HepG2 (cell line): ENCODE data around the gene PRSS33. TPM values are rescaled to one million over a fixed set of nuclear protein-coding genes. Genes with fewer than 3 reads are reported as not detected.

Source experiments
- ARID5B ChIP-seq: IDR thresholded peaks from 2 replicates; pipeline ENCODE4 v1.4.0; 2020; ENCODE audit warnings: mild to moderate bottlenecking, missing genetic modification reagents
- DDIT3 ChIP-seq: sonication (generic); formaldehyde crosslinking; IDR thresholded peaks from 2 replicates; pipeline ENCODE4 v1.4.0; 2020; ENCODE audit warnings: mild to moderate bottlenecking, missing genetic modification reagents
- FOXO1 ChIP-seq: sonication (generic); formaldehyde crosslinking; IDR thresholded peaks from 2 replicates; pipeline ENCODE4 v1.4.0; 2020; ENCODE audit warnings: missing genetic modification reagents
- HMGXB4 ChIP-seq, 2 experiments: sonication (generic) in 1 of 2; formaldehyde crosslinking in 1 of 2; IDR thresholded peaks; 2 replicates each; pipeline versions ENCODE4 v1.4.0 to v1.6.1; 2018 to 2020; ENCODE audit warnings: missing genetic modification reagents in 2 of 2, borderline replicate concordance in 1 of 2, low read depth in 1 of 2, mild to moderate bottlenecking in 1 of 2, missing biosample characterization in 1 of 2
- KDM5B ChIP-seq: sonication (generic); formaldehyde crosslinking; IDR thresholded peaks from 2 replicates; pipeline ENCODE4 v1.4.0; 2020; ENCODE audit warnings: missing genetic modification reagents, mild to moderate bottlenecking, borderline replicate concordance
- MED1 ChIP-seq: sonication (generic); formaldehyde crosslinking; IDR thresholded peaks from 2 replicates; pipeline ENCODE4 v1.4.0; 2020; ENCODE audit warnings: missing genetic modification reagents
- NFATC3 ChIP-seq: sonication (generic); formaldehyde crosslinking; IDR thresholded peaks from 2 replicates; pipeline ENCODE4 v1.5.1; 2020; ENCODE audit warnings: mild to moderate bottlenecking, missing genetic modification reagents
- POLR2A ChIP-seq, 2 experiments: IDR thresholded peaks; 2 replicates each; pipeline ENCODE4 v1.6.1; 2011; ENCODE audit warnings: low read depth in 2 of 2, low read length in 2 of 2, mild to moderate bottlenecking in 1 of 2, moderate library complexity in 1 of 2; ENCODE audit not compliant: insufficient read depth in 1 of 2
- RARA ChIP-seq: IDR thresholded peaks from 2 replicates; pipeline ENCODE4 v1.6.1; 2016; ENCODE audit warnings: missing genetic modification reagents, missing compliant biosample characterization
- RBFOX2 ChIP-seq: fragments of 200-400 bp; formaldehyde crosslinking; IDR thresholded peaks from 2 replicates; pipeline ENCODE4 v1.6.1; 2017; ENCODE audit warnings: low read depth, mild to moderate bottlenecking, low read length
- SIN3A ChIP-seq: IDR thresholded peaks from 2 replicates; pipeline ENCODE4 v1.6.1; 2011; ENCODE audit warnings: low read depth, mild to moderate bottlenecking, control low read depth, low read length, borderline replicate concordance
- SOX6 ChIP-seq, 2 experiments: fragments of 450-650 bp in 1 of 2; sonication (generic) in 1 of 2; formaldehyde crosslinking in 1 of 2; IDR thresholded peaks; 2 replicates each; pipeline versions ENCODE4 v1.4.0 to v1.6.1; 2017 to 2020; ENCODE audit warnings: antibody characterized with exemption in 1 of 2, mild to moderate bottlenecking in 1 of 2, missing genetic modification reagents in 1 of 2
- TBL1XR1 ChIP-seq: fragments of 150-350 bp; IDR thresholded peaks from 2 replicates; pipeline ENCODE4 v1.6.1; 2014; ENCODE audit warnings: borderline replicate concordance, low read length; ENCODE audit not compliant: partially characterized antibody
- TP53 ChIP-seq: sonication (generic); formaldehyde crosslinking; conservative IDR thresholded peaks from 2 replicates; pipeline ENCODE4 v1.4.0; 2020; ENCODE audit warnings: missing genetic modification reagents
- ZBTB7B ChIP-seq: sonication (generic); formaldehyde crosslinking; IDR thresholded peaks from 2 replicates; pipeline ENCODE4 v1.4.0; 2020; ENCODE audit warnings: missing genetic modification reagents
- ZGPAT ChIP-seq: IDR thresholded peaks from 2 replicates; pipeline ENCODE4 v1.6.1; 2016; ENCODE audit warnings: mild to moderate bottlenecking
- ZNF292 ChIP-seq: sonication (generic); formaldehyde crosslinking; IDR thresholded peaks from 2 replicates; pipeline ENCODE4 v1.8.1; 2022; ENCODE audit warnings: mild to moderate bottlenecking, low read depth, missing genetic modification reagents, borderline replicate concordance
- ZNF333 ChIP-seq: sonication (generic); formaldehyde crosslinking; IDR thresholded peaks from 2 replicates; pipeline ENCODE4 v1.4.0; 2020; ENCODE audit warnings: mild to moderate bottlenecking, missing genetic modification reagents, borderline replicate concordance
- ZNF543 ChIP-seq: sonication (generic); formaldehyde crosslinking; IDR thresholded peaks from 2 replicates; pipeline ENCODE4 v1.4.0; 2020; ENCODE audit warnings: mild to moderate bottlenecking, missing genetic modification reagents
- ZNF709 ChIP-seq: sonication (generic); formaldehyde crosslinking; IDR thresholded peaks from 2 replicates; pipeline ENCODE4 v1.5.0; 2020; ENCODE audit warnings: mild to moderate bottlenecking, missing genetic modification reagents
- polyA plus RNA-seq, 8 experiments: library from polyadenylated mRNA; depleted of rRNA in 3 of 8; stranded (reverse) in 7 of 8; unstranded in 1 of 8; fragments of >200 nt; fragmentation: Illumina TruSeq in 4 of 8; extraction: Trizol in 4 of 8; gene quantifications; 2 replicates each; pipeline versions ENCODE4 v1.2.1 to v1.2.3, GENCODE V29; 2011 to 2016; ENCODE audit warnings: low read depth in 4 of 8, missing spikeins in 1 of 8, mixed read lengths in 1 of 8; ENCODE audit not compliant: insufficient read depth in 1 of 8
- total RNA-seq, 5 experiments: library from RNA; depleted of rRNA; stranded (reverse); fragments of >200 nt; fragmentation: Illumina TruSeq; extraction: Trizol; gene quantifications; 2 replicates each; pipeline ENCODE4 v1.2.3, GENCODE V29; 2016; ENCODE audit warnings: low read depth in 1 of 5

Gene PRSS33
- total and polyA plus RNA-seq, 2 of the 13 experiments (the other 11 are each of a cell fraction or from before 2014, with no cell fraction given), result not detected

- TF ChIP-seq ARID5B (peak; percentile 60), ZNF709 (CRISPR knock-in tag) (0 out of 2 replicates have a peak, but pooled peaks have one; percentile 41), SIN3A (0 out of 2 replicates have a peak, but pooled peaks have one; percentile 31), SOX6 (IDR thresholded peaks at IDR 0.05) (no peak), SOX6 (CRISPR knock-in tag; IDR thresholded peaks at IDR 0.05) (peak; percentile 52), POLR2A (IDR thresholded peaks at IDR 0.05; ENCODE audit: insufficient read depth in 1 of 2, low read depth in 2 of 2, low read length in 2 of 2) (peak in 1 of 2 experiments; percentile 41; a peak in 1 of 4 replicates), ZNF292 (peak; percentile 65; the same call in 1 of the 2 replicates), ZBTB7B (peak; percentile 32; the same call in 1 of the 2 replicates), NFATC3 (CRISPR knock-in tag) (no peak), KDM5B (0 out of 2 replicates have a peak, but pooled peaks have one; percentile 42), ZNF333 (CRISPR knock-in tag) (no peak), HMGXB4 (CRISPR knock-in tag; IDR thresholded peaks at IDR 0.05; ENCODE audit: borderline replicate concordance in 1 of 2, low read depth in 1 of 2) (0 out of 4 replicates have a peak, but pooled peaks of 1 of the 2 experiments have one; percentile 26), FOXO1 (CRISPR knock-in tag) (peak; percentile 39; the same call in 1 of the 2 replicates), ZNF543 (CRISPR knock-in tag) (no peak), RARA (peak; percentile 47; the same call in 1 of the 2 replicates), TBL1XR1 (no peak), RBFOX2 (0 out of 2 replicates have a peak, but pooled peaks have one; percentile 24), MED1 (CRISPR knock-in tag) (peak; percentile 64), TP53 (CRISPR knock-in tag) (no peak), ZGPAT (CRISPR knock-in tag) (peak; percentile 47; the same call in 1 of the 2 replicates), DDIT3 (CRISPR knock-in tag) (no peak)
Measured at GRCh38 chr16:2829501-2830354, 42.4 kb upstream of the PRSS33 start, which contains the start of gene ZG16B (continued).
